ENCODE data around the gene SDHAF3.

- no peak for TF ChIP-seq POLR2AphosphoS5 (IDR thresholded peaks at IDR 0.05; ENCODE audit: low read depth, low read length)
- no peak for TF ChIP-seq TAF1 (IDR thresholded peaks at IDR 0.05; ENCODE audit: borderline replicate concordance, insufficient read depth, low read length)
- TF ChIP-seq, protein P1, sequence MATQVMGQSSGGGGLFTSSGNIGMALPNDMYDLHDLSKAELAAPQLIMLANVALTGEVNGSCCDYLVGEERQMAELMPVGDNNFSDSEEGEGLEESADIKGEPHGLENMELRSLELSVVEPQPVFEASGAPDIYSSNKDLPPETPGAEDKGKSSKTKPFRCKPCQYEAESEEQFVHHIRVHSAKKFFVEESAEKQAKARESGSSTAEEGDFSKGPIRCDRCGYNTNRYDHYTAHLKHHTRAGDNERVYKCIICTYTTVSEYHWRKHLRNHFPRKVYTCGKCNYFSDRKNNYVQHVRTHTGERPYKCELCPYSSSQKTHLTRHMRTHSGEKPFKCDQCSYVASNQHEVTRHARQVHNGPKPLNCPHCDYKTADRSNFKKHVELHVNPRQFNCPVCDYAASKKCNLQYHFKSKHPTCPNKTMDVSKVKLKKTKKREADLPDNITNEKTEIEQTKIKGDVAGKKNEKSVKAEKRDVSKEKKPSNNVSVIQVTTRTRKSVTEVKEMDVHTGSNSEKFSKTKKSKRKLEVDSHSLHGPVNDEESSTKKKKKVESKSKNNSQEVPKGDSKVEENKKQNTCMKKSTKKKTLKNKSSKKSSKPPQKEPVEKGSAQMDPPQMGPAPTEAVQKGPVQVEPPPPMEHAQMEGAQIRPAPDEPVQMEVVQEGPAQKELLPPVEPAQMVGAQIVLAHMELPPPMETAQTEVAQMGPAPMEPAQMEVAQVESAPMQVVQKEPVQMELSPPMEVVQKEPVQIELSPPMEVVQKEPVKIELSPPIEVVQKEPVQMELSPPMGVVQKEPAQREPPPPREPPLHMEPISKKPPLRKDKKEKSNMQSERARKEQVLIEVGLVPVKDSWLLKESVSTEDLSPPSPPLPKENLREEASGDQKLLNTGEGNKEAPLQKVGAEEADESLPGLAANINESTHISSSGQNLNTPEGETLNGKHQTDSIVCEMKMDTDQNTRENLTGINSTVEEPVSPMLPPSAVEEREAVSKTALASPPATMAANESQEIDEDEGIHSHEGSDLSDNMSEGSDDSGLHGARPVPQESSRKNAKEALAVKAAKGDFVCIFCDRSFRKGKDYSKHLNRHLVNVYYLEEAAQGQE (IDR thresholded peaks at IDR 0.05; ENCODE audit: insufficient read depth in 1 of 2, low read depth in 2 of 2, low read length in 2 of 2): no peak
- TF ChIP-seq SIN3A (IDR thresholded peaks at IDR 0.05; ENCODE audit: borderline replicate concordance, insufficient read depth, low read length): no peak
Measured at GRCh38 chr7:97149843-97150242, 32.3 kb downstream of the SDHAF3 start.
